Vagina (tissue), 2 donors: ENCODE measurements around the gene CCDC92. TPM values are rescaled to one million over a fixed set of nuclear protein-coding genes. Genes with fewer than 3 reads are reported as not detected.
"Not testable (repeated sequence)": the region's sequence is repeated elsewhere in the genome, so short reads cannot be mapped to it uniquely, and the experiment has no call there.

Source experiments
- DNase-seq, 2 donors: peaks; one replicate each; pipeline ENCODE4 v3.0.0-alpha.2; 2017; ENCODE audit errors: extremely low spot score in 2 of 2
- H3K27ac ChIP-seq: fragments of 200-600 bp; sonication (generic); one replicate; pipeline ENCODE4 v1.5.1; 2019
- H3K27me3 ChIP-seq: fragments of 200-600 bp; sonication (generic); one replicate; pipeline ENCODE4 v1.5.1; 2019
- H3K36me3 ChIP-seq, 2 donors: fragments of 200-600 bp; sonication (generic); one replicate each; pipeline ENCODE4 v1.5.1; 2017 to 2019
- H3K4me1 ChIP-seq: fragments of 200-600 bp; sonication (generic); one replicate; pipeline ENCODE4 v1.5.1; 2019
- H3K4me3 ChIP-seq, 2 donors: fragments of 200-600 bp; sonication (generic); 1 replicate in 1 of 2; 2 replicates in 1 of 2; pipeline ENCODE4 v1.5.1; 2016 to 2019
- H3K9me3 ChIP-seq: fragments of 200-600 bp; sonication (generic); one replicate; pipeline ENCODE4 v1.5.1; 2019
- CTCF ChIP-seq, 3 experiments: fragments of 450-650 bp in 2 of 3; fragments of 200-600 bp in 1 of 3; sonication (generic) in 1 of 3; IDR thresholded peaks; one replicate each; pipeline ENCODE4 v1.5.1; 2017 to 2019; ENCODE audit warnings: antibody characterized with exemption in 3 of 3, mild to moderate bottlenecking in 2 of 3, moderate library complexity in 2 of 3
- POLR2A ChIP-seq, 2 donors: fragments of 450-650 bp; IDR thresholded peaks; one replicate each; pipeline ENCODE4 v1.6.1; 2017; ENCODE audit warnings: antibody characterized with exemption in 2 of 2, mild to moderate bottlenecking in 2 of 2, moderate library complexity in 2 of 2
- POLR2AphosphoS5 ChIP-seq, 2 donors: sonication (generic); formaldehyde crosslinking; IDR thresholded peaks; one replicate each; pipeline ENCODE4 v1.9.0; 2017; ENCODE audit warnings: antibody characterized with exemption in 2 of 2, mild to moderate bottlenecking in 2 of 2, low read depth in 1 of 2; ENCODE audit not compliant: insufficient read depth in 1 of 2
- intact Hi-C: fragments of 100-400 bp; cut with DNase I; formaldehyde crosslinking; loops from one replicate; pipeline ENCODE4 v1.15.1; 2023
- total RNA-seq: library from RNA; depleted of rRNA; stranded (reverse); fragments of >200 nt; gene quantifications from one replicate; pipeline ENCODE4 v1.2.3, GENCODE V29; 2016

The CCDC92 gene
- total RNA-seq, 1 donor from 2014 or later, result 21.6 TPM

DNA sequence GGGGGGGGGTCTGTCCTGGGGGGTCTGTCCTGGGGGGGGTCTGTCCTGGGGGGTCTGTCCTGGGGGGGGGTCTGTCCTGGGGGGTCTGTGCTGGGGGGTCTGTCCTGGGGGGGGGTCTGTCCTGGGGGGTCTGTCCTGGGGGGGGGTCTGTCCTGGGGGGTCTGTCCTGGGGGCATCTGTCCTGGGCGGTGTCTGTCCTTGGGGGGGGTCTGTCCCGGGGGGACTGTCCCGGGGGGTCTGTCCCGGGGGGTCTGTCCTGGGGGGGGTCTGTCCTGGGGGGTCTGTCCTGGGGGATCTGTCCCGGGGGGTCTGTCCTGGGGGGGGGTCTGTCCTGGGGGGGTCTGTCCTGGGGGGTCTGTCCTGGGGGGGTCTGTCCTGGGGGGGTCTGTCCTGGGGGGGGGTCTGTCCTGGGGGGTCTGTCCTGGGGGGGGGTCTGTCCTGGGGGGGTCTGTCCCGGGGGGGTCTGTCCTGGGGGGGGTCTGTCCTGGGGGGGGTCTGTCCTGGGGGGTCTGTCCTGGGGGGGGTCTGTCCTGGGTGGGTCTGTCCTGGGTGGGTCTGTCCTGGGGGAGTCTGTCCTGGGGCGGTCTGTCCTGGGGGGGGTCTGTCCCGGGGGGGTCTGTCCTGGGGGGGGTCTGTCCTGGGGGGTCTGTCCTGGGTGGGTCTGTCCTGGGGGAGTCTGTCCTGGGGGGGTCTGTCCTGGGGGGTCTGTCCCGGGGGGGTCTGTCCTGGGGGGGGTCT is 60.8 kb downstream of the CCDC92 start:
- DNase-seq, H3K27me3 ChIP-seq, intact Hi-C loops, H3K9me3 ChIP-seq, H3K4me3 ChIP-seq, H3K36me3 ChIP-seq, H3K27ac ChIP-seq: not testable (repeated sequence)
- peaks cover 10% of the 10 kb centered on the region for H3K4me1 ChIP-seq

GRCh38 chr12:123910761-123911193 is 61.9 kb downstream of the CCDC92 start:
- DNase-seq, result no peak
- peaks cover 14% of the 10 kb centered on the region for H3K4me1 ChIP-seq
- no peaks in the 10 kb centered on the region for H3K36me3 ChIP-seq
- H3K27ac ChIP-seq, result no peak overlapping the region
- H3K4me3 ChIP-seq, result no peak overlapping the region
- intact Hi-C loops, result no loop called here
- H3K27me3 ChIP-seq, result no peaks in the 10 kb centered on the region
- no peak for TF ChIP-seq POLR2AphosphoS5 (IDR thresholded peaks at IDR 0.05; ENCODE audit: insufficient read depth in 1 of 2, low read depth in 1 of 2)
- no peak for TF ChIP-seq CTCF (IDR thresholded peaks at IDR 0.05)
- no peak for TF ChIP-seq POLR2A (IDR thresholded peaks at IDR 0.05)
- H3K9me3 ChIP-seq, result no peaks in the 10 kb centered on the region

GRCh38 chr12:123910057-123910456 is 62.6 kb downstream of the CCDC92 start:
- H3K4me1 ChIP-seq, result peaks cover 14% of the 10 kb centered on the region
- no peak overlapping the region for H3K4me3 ChIP-seq
- no peaks in the 10 kb centered on the region for H3K9me3 ChIP-seq
- H3K36me3 ChIP-seq, result no peaks in the 10 kb centered on the region
- TF ChIP-seq CTCF (IDR thresholded peaks at IDR 0.05), result no peak
- TF ChIP-seq POLR2A (IDR thresholded peaks at IDR 0.05), result no peak
- TF ChIP-seq POLR2AphosphoS5 (IDR thresholded peaks at IDR 0.05; ENCODE audit: insufficient read depth in 1 of 2, low read depth in 1 of 2), result no peak
- DNase-seq, result no peak
- intact Hi-C loops, result no loop called here
- no peak overlapping the region for H3K27ac ChIP-seq
- H3K27me3 ChIP-seq, result no peaks in the 10 kb centered on the region

- no peak for DNase-seq
- intact Hi-C loops, result no loop called here
- H3K4me3 ChIP-seq, result no peak overlapping the region
Observed at GRCh38 chr12:123908884-123909725, 63.5 kb downstream of the CCDC92 start.

More at GRCh38 chr12:123908884-123909725, 63.5 kb downstream of the CCDC92 start:
- TF ChIP-seq CTCF (IDR thresholded peaks at IDR 0.05) (no peak), POLR2AphosphoS5 (IDR thresholded peaks at IDR 0.05; ENCODE audit: insufficient read depth in 1 of 2, low read depth in 1 of 2) (no peak), POLR2A (IDR thresholded peaks at IDR 0.05) (no peak)
- peaks cover 14% of the 10 kb centered on the region for H3K4me1 ChIP-seq
- no peak overlapping the region for H3K27ac ChIP-seq
- no peaks in the 10 kb centered on the region for H3K27me3 ChIP-seq
- no peaks in the 10 kb centered on the region for H3K9me3 ChIP-seq
- H3K36me3 ChIP-seq, result no peaks in the 10 kb centered on the region
